GM10266 (cell line): ENCODE results near the gene COPG2.

Experiments
- DNase-seq: peaks from one replicate; pipeline ENCODE4 v3.0.0; 2012; ENCODE audit errors: extremely low spot score
- TF ChIP-seq, protein P1 (sequence below): IDR thresholded peaks from 2 replicates; pipeline ENCODE4 v1.5.1; 2012; ENCODE audit warnings: mild to moderate bottlenecking, low read depth; ENCODE audit not compliant: control insufficient read depth, insufficient read depth; ENCODE audit errors: missing control alignments

COPG2 gene

DNA sequence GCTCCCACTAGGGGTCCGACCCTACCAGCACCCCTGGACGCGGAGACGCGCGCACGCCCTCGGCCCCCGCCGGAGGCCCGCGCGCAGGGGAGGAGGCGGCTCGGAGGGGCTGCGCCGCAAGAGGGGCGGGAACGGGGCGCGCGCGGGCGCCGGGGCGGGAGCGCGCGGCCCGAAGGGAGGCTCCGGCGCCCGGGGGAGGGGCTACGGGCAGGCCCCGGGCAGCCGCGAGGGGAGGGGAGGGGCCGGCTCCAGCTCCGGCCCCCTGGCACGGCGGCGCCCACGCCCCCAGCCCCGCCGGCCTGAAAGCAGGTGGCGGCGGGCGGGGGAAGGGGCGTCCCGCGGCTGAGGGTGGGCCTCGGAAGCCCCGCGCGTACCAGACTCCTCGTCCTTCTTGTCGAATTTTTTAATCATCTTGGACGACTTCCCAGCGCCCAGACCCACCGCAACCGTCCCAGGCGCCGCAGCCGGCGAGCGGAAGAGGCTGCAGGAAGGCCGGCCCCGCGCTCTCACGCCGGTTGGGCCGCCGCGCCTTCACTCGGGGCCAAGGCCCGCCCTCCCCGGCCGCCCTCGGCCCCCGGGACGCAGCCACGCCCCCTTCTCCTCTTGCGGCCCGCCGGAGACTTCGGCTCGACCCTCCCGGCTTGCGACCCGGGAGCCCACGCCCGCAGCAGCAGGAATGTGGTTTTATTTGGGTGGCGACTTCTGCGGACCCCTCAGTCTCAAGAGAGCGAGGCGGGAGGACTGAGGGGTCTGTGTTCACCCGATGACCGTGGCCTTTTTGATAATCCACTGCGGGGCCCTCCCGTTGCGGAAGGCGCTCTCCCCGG is at the start of gene COPG2:
Gene COPG2, minus strand, starts transcription at position 491 of the 827 bp plus-strand sequence. Its CDS starts 80 bp downstream, at position 411.
- DNase-seq: peak; percentile 98
- TF ChIP-seq, protein P1, sequence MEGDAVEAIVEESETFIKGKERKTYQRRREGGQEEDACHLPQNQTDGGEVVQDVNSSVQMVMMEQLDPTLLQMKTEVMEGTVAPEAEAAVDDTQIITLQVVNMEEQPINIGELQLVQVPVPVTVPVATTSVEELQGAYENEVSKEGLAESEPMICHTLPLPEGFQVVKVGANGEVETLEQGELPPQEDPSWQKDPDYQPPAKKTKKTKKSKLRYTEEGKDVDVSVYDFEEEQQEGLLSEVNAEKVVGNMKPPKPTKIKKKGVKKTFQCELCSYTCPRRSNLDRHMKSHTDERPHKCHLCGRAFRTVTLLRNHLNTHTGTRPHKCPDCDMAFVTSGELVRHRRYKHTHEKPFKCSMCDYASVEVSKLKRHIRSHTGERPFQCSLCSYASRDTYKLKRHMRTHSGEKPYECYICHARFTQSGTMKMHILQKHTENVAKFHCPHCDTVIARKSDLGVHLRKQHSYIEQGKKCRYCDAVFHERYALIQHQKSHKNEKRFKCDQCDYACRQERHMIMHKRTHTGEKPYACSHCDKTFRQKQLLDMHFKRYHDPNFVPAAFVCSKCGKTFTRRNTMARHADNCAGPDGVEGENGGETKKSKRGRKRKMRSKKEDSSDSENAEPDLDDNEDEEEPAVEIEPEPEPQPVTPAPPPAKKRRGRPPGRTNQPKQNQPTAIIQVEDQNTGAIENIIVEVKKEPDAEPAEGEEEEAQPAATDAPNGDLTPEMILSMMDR: no peak

DNA sequence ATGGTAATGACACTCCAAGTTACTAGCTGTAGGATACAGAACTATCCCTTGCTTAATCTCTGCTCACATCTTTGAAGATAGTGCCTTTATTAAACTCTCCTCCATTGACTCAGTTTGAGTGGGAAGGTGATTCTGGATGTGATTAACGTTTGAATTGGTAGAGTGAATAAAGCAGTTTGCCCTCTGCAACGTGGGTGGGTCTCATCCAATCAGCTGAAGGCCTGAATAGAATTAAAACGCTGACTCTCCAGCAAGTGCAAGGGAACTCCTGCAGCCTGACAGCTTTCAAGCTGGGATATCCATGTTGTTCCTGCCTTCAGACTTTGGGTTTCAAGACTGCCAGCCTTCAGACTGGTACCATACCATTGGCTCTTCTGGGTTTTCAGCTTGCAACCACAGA is 43.9 kb upstream of the COPG2 start:
- TF ChIP-seq, protein P1: no peak
- no peak for DNase-seq

DNA sequence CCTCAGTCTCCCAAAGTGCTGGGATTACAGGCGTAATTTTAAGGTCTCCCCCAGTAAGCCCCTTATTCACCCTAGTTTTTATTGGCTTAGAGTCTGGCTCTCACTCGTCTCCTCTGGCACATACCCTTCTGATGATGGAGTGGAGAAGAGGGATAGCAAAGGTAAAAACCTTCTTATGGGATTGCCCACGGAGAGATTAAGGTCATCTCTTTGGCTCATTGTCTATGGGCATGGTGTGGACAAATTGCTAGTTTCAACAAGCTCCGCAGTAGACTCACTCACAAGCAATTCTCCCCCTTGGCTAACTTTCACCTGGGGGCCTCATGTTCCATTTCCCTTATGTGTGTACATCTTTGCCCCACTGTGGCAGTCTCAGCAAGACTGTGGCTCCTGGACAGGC is 40.2 kb upstream of the COPG2 start:
- TF ChIP-seq, protein P1: no peak
- no peak for DNase-seq

DNA sequence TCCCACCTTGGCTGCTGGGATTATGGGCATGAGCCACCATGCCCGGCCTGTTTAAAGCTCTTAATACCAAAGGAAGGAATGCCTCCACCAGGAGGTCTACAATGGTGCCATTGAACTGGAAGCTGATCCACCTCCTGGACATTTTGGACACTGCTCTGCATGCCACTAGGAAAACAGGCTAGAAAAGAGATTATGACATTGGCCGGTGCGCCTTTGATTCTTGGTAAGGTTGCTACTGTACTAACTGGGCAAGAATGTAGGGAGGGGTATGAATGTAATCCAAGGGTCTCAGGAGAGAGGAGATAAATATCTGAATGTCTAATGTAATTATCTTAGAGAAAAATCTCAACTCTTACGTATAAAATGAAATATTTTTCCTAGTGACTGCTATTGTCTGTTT is 39.5 kb upstream of the COPG2 start:
- TF ChIP-seq, protein P1: no peak
- DNase-seq: no peak

DNA sequence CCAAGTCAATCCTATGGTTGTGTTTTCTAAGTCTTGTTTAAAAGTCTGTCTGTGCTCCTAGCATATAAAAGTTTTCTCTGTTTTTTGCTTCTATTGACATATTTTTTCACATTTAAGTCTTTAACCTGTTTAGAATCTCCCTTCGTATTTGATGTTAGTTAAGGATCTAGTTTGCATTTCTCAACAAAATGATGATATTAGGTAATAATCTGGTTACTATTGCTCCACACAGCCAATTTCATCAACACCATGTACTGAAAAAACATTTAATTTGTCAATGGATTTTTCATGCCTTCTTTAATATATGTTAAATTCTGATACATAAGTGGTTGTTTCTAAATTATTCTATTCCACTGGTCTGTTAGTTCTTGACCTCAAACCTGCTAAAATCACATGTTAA is 35.3 kb upstream of the COPG2 start:
- TF ChIP-seq, protein P1: no peak
- no peak for DNase-seq

DNA sequence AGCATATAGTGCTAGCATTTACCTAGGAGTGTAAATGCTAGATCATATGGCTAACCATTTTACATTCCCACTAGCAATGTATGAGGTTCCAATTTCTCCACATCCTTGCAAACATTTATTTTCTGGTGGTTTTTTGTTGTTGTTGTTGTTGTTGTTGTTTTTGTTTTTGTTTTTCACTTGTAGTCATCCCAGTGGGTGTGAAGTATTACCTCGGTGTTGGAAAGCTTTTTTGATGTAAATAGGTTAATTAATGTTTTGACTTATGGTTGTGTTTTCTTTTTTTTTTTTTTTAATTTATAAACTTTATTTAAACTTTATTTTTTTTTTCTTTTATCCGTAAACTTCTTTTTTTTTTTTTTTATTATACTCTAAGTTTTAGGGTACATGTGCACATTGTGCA is 33.1 kb upstream of the COPG2 start:
- no peak for DNase-seq
- TF ChIP-seq, protein P1: no peak

- DNase-seq: no peak
- TF ChIP-seq, protein P1: no peak
These were observed 32.2 kb upstream of the COPG2 start for GRCh38 chr7:130700760-130701159.
